DMS 273 (cell line): ENCODE results near the gene MEG3.

Source experiments
- DNase-seq: peaks from one replicate; lab custom pipeline; 2025; ENCODE audit not compliant: unreplicated experiment; lab: John Stamatoyannopoulos, UW

The MEG3 gene

DNA sequence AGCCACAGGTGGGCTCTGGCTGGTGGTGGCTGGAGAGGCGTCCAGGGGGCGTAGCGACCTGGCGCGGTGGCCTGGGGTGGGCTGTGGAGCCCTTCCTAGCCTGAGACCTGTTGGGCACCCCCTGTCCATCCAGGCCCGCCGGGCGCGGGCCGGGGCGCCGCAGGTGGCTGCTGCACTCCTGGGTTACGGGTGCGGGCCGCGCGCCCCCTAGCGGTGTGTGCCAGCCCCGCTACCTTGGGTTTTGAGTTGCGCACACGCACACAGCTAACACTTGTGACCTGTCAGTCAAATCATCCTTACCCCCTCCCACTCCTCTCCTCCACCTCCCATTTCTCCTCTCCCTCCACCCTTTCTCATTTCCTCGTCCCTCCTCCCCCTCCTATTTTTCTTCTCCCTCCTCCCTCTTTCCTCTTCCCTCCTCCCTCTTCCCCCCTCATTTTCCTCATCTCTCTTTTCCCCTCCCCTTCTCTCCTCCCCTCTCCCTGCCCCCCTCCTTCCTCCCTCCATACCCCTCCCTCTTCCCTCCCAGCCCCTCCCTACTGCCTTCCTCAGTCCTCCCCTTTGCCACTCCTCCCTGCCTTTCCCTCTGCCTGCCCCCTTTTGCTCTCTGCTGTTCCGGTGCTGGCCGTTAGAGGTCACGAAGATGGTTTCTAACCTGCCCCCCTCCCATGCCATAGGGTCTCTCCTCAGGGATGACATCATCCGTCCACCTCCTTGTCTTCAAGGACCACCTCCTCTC lies 2.3 kb downstream of the MEG3 start:
- no peak for DNase-seq

DNA sequence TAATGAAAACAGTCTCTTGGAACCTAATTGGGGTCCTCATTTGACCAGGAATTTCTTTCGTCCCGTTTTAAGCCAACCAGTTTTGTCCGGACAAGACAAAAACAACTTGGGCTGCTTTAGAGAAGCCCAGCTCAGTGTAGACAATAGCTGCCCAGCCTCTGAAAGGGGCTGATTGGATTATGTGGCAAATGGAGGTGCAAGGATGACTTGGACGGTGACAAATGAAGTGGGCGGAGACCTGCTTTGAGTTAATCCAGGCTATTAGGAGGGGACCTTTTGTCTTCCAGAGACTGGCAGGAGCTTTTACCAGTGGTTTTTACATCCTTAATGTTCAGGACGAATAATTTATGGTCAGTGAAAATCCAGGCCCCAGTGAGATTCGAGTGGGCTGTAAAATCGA lies 4.8 kb downstream of the MEG3 start:
- no peak for DNase-seq

DNA sequence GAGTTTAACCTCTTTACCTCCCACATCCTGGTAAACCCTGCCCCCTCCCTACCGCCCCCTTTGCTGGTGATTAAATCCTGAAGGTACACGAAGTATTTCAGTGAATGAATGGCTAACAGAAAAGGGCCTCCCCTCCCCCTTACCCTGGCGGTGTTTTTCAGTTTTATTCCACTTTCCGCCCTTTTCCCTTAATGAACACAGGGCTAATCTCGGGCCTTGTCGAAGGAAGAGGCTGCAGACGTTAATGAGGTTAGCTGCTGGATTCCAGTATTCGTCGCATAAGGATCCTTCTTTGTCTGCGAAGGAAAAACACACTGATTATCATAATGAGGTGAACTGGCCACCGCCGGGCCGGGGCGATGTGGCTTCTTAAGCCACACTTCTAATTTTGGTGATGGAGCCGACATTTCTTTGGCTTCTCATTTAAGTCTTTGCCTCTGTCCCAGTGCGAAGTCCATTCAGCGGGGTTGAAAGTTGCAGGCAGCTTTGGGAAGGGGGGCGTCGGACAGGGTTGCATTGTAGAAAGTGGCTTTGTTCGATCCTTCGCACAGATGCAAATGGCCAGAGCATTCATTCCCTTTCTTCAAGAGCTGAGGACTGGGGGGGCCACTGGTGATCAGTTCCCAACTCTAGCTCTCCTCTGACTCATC lies 6.5 kb downstream of the MEG3 start:
- DNase-seq = no peak

GRCh38 chr14:100834082-100834793 lies 8.3 kb downstream of the MEG3 start:
- no peak for DNase-seq

DNA sequence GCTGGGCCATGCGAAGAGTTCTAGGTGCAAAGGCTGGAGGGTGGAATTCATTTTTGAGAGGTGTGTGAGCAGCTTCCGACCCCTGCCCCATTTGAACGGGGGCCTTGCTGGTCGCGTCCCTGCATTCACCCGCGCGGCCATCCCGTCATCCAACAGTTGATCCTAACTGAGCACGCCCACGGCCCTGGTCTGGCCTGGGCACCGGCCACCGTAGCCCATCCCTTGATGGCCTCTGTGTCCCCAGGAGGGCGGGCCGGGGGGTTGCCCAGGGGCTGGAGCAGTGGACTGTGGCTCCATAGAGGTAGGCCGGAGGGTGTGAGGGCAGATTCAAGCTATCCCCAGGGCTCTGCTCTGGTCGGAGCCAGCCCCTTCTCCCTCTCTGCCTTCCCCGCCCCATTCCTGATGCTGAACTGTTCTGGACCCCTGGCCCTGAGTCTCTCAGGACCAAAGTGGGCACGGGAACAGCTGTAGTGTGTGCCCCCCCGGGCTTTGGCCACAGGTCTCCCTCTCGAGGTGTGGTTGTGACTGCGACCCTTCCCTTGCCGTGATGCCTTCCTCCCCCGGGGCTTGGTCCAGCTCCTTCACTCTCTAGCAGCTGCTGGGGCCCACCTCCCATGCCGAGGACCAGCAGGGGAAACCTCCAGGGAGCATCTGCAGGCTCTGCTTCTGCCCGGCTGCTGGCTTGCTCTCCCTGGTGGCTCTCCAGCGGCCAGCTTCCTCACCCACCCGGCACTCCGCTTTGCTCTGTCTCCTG lies 9.1 kb downstream of the MEG3 start:
- DNase-seq = no peak

- no peak for DNase-seq
Observed at GRCh38 chr14:100835548-100836310, 9.8 kb downstream of the MEG3 start.

DNA sequence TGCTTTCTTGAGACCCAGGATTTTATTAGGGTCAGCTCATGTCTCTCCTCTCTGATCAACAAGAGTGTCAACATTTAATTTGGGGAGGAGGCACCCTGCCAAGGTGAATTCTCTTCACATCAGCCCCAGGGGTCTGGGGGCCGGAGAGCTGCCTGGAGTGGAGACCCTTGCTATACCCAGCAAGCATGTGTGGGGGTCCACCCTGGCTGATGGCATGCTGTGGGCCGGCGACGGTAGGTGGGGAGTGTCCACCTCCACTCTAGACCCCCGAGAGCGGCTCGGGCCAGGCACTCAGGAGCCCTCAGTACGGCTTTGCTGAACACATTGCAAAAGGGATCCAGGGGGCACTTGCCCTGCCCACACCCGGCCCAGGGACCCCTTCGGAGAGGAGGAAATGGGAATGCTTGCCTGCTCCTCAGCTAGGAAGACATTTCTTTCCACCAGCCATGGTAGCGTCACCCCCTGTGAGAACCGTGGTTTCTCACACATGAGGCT lies 10.4 kb downstream of the MEG3 start:
- no peak for DNase-seq

DNA sequence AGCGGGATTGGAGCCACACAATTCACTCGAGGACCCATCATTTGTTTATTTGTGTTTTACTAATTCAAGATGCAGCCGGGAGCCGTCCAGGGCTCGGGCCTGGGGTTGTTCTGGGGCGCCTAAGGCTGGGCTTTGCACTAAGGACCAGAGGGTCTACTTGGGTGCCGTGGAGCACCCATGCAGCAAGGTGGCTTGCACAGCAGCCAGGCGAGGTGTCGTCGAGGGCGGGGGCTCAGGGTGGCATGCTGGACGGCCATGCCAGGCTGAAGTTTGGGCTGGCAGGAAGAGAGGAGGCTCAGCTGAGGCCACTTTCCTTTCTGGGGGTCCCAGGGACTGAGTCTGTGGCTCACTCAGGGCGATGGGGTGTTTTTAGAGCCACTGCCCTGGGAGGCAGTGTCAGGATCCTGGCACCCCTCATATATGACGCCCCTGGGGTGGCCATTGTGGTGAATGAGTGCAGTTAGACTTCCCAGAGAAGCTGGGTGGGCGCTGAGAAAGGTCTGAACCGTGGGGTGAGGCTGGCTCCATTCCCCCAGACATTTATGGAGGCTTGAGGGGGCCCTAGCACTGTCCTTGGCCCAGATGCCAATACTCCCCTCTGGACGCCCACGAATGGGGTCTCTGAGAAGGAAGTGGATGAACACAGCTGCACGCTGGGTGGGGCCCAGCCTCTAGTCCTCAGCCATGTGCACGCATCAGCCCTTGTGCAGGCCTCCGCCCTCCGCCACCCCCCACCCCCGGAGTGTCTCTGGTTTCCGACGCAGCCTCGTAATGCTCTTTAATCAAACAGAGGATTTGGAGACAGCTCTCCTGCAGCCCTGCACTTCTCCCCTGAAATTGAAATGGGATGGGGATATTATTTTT lies 11.3 kb downstream of the MEG3 start:
- no peak for DNase-seq

GRCh38 chr14:100837805-100838350 lies 12.0 kb downstream of the MEG3 start:
- DNase-seq = no peak

- DNase-seq = no peak
Observed at GRCh38 chr14:100838493-100839314, 12.8 kb downstream of the MEG3 start.

DNA sequence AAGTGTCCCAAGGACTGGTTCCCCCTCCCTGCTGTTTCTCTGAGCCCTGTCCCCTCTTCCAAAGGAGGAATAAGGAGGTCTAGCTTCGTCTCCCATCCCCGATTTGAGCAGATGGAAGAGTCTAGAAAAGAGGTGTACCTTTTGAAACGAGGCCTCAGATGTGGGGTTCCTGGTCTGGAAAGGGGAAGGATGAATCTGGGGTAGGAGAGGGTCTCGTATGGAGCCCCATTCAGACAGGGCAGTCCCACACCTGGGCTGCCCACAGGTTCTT lies 13.3 kb downstream of the MEG3 start:
- DNase-seq = no peak

DNA sequence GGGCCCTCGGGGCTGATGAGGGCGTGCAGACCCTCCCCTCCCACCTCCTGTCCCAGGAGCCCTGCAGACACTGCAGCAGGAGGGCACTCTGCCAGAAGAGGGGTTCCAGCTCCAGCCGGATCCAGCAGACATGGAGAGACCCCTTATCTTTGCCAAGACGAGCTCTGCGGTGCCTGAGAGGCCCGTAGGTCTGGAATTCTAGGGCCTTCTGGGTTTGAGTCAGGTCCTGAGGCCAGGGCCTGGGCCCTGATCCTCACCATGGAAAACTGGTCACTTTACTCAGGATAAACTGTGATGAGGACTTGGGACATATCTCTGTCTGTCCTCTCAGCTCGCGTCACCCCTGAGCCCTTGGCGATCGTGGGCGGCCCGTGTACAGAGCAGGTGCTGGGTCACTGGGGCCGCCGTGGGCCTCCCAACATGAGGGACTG lies 13.8 kb downstream of the MEG3 start:
- no peak for DNase-seq

- no peak for DNase-seq
Observed at GRCh38 chr14:100840286-100841065, 14.6 kb downstream of the MEG3 start.

DNA sequence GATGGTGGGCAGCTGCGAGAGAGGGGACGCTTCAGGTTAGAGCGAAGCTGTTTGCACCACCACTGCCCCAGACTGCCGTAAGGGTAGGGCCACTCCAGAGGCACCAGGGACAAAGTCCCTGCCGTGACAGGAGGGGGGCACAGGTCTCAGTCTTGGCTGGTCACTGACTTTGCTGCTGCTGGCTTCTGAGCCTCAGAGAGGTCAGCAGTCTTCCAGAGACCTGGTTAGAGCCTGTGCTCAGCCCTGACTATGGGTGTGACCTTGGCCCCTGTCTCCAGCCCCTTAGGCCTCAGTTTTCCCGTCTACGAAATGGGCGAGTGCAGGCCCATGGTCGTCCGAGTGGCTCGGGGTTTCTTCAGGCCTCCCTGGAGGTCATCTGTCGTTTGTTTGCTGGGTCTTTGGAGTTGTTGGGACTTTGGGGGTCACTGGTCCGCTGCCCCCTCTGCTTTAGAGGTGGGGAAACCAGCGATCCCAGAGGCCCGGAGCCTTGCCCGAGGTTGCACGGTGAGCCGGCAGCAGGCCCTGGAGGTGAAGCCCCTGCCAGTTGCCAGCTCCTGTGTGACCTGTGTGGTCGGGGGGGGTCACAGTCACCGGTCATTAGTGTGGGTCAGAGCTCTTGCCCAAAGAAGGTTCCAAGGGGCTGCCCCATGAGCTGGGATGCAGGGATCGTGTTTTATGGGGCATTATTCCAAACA lies 15.3 kb downstream of the MEG3 start:
- no peak for DNase-seq

DNA sequence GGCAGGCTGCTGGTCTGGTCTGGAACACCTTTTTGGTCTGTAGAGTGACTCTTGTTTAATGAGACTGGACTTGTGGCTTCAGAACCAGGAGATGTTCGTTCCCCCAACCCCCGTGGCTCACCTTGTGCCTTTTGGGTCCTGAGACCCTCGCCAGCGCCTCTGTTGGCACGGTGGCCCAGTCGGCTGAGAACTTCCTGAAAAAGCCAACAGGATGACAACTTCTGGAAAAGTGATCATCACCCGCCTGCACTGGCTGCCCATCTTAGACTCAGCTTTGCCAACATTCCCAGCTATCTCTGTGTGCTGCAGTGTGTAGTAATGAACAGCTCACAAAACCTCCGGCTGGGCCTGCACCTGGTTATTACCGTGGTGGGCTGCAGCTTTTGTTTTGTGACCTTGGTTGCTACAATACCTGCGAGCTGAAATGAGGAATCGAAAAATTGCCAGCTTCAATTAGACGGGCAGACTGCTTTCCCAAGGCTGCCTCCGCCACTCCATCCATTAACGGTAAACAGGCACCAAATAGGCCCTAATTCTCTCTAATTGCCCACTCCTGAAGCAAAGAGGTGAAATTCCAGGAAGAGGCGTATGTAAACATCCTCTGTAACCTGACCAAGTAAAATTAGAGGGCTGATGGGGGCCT lies 16.0 kb downstream of the MEG3 start:
- DNase-seq = no peak

- no peak for DNase-seq
Observed at GRCh38 chr14:100842799-100843198, 16.9 kb downstream of the MEG3 start.

DNA sequence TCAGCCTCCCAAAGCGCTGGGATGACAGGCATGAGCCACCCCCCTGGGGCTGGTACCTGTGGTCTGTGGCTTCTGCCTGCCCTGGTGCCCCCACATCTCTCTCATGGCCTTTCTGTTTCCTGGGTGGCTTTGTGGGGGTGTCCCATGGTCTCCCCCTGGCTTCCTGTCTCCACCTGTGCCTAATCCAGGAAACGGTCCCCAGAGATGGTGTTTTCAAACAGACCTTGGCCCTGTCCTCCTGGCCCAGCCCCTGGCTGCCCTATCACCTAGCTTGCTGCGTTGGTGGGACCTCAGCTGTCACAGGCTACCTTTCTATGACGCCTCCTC lies 18.1 kb downstream of the MEG3 start:
- DNase-seq = no peak
